Thoracic aorta (tissue), 2 donors: Measurements from ENCODE around the gene FXYD5. TPM values are rescaled to one million over a fixed set of nuclear protein-coding genes. Genes with fewer than 3 reads are reported as not detected.

Experiments used
- ATAC-seq: fragments of 150-250 bp; one replicate; pipeline ENCODE4 v1.8.0; 2017; ENCODE audit warnings: low read depth; ENCODE audit not compliant: insufficient number of reproducible peaks, low FRiP score
- DNase-seq: peaks from one replicate; pipeline ENCODE4 v3.0.0-alpha.2; 2020; ENCODE audit warnings: low spot score
- H3K27ac ChIP-seq, 2 donors: fragments of 200-600 bp; sonication (generic); 1 replicate in 1 of 2; 2 replicates in 1 of 2; pipeline ENCODE4 v1.5.1; 2016; ENCODE audit warnings: mild to moderate bottlenecking in 2 of 2, moderate library complexity in 2 of 2
- H3K27me3 ChIP-seq: fragments of 200-600 bp; sonication (generic); replicated peaks from 2 replicates; pipeline ENCODE4 v1.6.0; 2016; ENCODE audit warnings: mild to moderate bottlenecking; ENCODE audit not compliant: insufficient read depth
- H3K36me3 ChIP-seq: fragments of 200-600 bp; sonication (generic); one replicate; pipeline ENCODE4 v1.5.1; 2016
- H3K4me1 ChIP-seq, 2 donors: fragments of 200-600 bp; sonication (generic); 1 replicate in 1 of 2; 2 replicates in 1 of 2; pipeline versions ENCODE4 v1.5.1 to v1.6.0; 2016; ENCODE audit warnings: low read depth in 2 of 2, mild to moderate bottlenecking in 1 of 2; ENCODE audit not compliant: control insufficient read depth in 1 of 2
- H3K4me3 ChIP-seq: fragments of 200-600 bp; sonication (generic); 2 replicates; pipeline ENCODE4 v1.5.1; 2016; ENCODE audit warnings: mild to moderate bottlenecking
- H3K9me3 ChIP-seq: fragments of 200-600 bp; sonication (generic); 2 replicates; pipeline ENCODE4 v1.5.1; 2016
- CTCF ChIP-seq: fragments of 200-600 bp; sonication (generic); IDR thresholded peaks from one replicate; pipeline ENCODE4 v1.5.1; 2019; ENCODE audit warnings: antibody characterized with exemption
- total RNA-seq, 2 donors: library from RNA; depleted of rRNA; stranded (reverse); fragments of >200 nt; gene quantifications; one replicate each; pipeline versions ENCODE4 v1.1.0 to v1.2.3, GENCODE V29; 2016

FXYD5 gene
- total RNA-seq, 2 donors from 2014 or later = 65.0 to 106 TPM

GRCh38 chr19:35161434-35161743, 6.9 kb downstream of the FXYD5 start:
- DNase-seq (no peak), ATAC-seq (no peak)
- H3K4me3 ChIP-seq = no peak overlapping the region
- peaks cover 17% of the 10 kb centered on the region for H3K36me3 ChIP-seq
- TF ChIP-seq CTCF = no peak
- H3K4me1 ChIP-seq = no peaks in the 10 kb centered on the region
- H3K9me3 ChIP-seq = peaks cover 12% of the 10 kb centered on the region
- no peaks in the 10 kb centered on the region for H3K27me3 ChIP-seq
- H3K27ac ChIP-seq = no peak overlapping the region

DNA sequence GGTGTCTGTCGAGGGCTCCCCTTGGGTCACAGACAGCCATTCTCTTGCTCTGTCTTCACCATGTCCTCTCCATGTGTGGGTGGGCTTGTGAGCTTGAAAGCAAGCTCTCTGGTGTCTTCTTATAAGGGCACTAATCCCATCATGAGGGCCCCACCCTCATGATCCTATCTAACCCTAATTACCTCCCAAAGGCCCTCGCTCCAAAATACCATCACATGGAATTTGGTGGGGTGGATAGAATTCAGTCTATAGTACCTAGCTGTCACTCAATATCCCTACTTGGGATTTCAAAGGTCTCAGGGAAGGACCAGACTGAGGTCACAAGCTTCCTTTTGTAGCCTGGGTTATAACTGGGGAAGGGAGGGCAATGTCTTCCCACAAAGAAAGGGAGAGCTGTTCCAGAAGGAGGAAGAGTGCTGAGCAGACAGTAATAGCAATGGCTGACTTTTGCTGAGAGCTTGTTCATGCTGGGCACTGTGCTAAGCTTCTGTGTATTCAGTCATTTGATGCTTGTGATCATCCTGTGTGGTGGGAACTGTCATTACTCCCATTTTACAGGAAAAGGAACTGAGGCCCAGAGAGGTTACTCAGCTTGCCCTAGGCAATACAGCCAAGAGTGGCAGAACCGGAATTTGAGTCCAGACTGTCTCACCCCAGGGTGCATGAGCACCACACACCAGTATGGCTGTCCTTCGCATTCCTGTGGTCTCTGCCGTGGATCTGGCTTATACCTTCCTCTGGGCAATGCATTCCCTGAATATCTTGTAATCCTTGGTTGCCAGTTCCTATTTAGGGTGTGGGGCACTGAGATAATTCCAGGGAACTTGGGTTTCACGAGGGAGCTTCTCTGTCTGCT, 8.2 kb downstream of the FXYD5 start:
- Histone ChIP-seq H3K9me3 (peaks cover 14% of the 10 kb centered on the region), H3K27me3 (no peaks in the 10 kb centered on the region), H3K4me1 (no peaks in the 10 kb centered on the region), H3K36me3 (peaks cover 20% of the 10 kb centered on the region), H3K27ac (no peak overlapping the region), H3K4me3 (no peak overlapping the region)
- TF ChIP-seq CTCF = no peak
- no peak for ATAC-seq
- DNase-seq = no peak

- Histone ChIP-seq H3K36me3 (peaks cover 24% of the 10 kb centered on the region), H3K4me1 (no peaks in the 10 kb centered on the region), H3K9me3 (peaks cover 14% of the 10 kb centered on the region), H3K4me3 (no peak overlapping the region), H3K27me3 (no peaks in the 10 kb centered on the region), H3K27ac (no peak overlapping the region)
- DNase-seq (no peak), ATAC-seq (no peak)
- TF ChIP-seq CTCF = no peak
These were observed 9.9 kb downstream of the FXYD5 start for GRCh38 chr19:35164418-35164817.

- H3K27me3 ChIP-seq = no peaks in the 10 kb centered on the region
- H3K9me3 ChIP-seq = peaks cover 14% of the 10 kb centered on the region
- no peak overlapping the region for H3K4me3 ChIP-seq
- no peak for ATAC-seq
- H3K27ac ChIP-seq = no peak overlapping the region
- TF ChIP-seq CTCF = no peak
- peaks cover 24% of the 10 kb centered on the region for H3K36me3 ChIP-seq
- no peaks in the 10 kb centered on the region for H3K4me1 ChIP-seq
- DNase-seq = no peak
These were observed 10.9 kb downstream of the FXYD5 start for GRCh38 chr19:35165200-35166058.
